GM12878 (cell line): ENCODE measurements around the gene MYL7.

Experiments
- CBFB ChIP-seq: IDR thresholded peaks from 2 replicates; pipeline ENCODE4 v1.6.1; 2016; ENCODE audit warnings: antibody characterized with exemption, low read depth
- EED ChIP-seq: sonication (generic); IDR thresholded peaks from 2 replicates; pipeline ENCODE4 v1.6.1; 2016; ENCODE audit warnings: antibody characterized with exemption, low read depth
- EZH2 ChIP-seq: IDR thresholded peaks from 2 replicates; pipeline ENCODE4 v1.6.1; 2012; ENCODE audit warnings: low read depth, mild to moderate bottlenecking, control low read depth, inconsistent platforms, low read length, borderline replicate concordance; ENCODE audit not compliant: control insufficient read depth
- IRF4 ChIP-seq: IDR thresholded peaks from 2 replicates; pipeline ENCODE4 v1.6.1; 2011; ENCODE audit warnings: low read depth, low read length
- MEF2B ChIP-seq: fragments of 450-650 bp; IDR thresholded peaks from 2 replicates; pipeline ENCODE4 v1.6.1; 2018; ENCODE audit warnings: mild to moderate bottlenecking, moderate library complexity; ENCODE audit not compliant: partially characterized antibody, poor library complexity, severe bottlenecking
- POLR2A ChIP-seq: IDR thresholded peaks from 2 replicates; pipeline ENCODE4 v1.6.1; 2011; ENCODE audit warnings: low read depth, mild to moderate bottlenecking, low read length
- REST ChIP-seq: IDR thresholded peaks from 2 replicates; pipeline ENCODE4 v1.6.1; 2012; ENCODE audit warnings: mild to moderate bottlenecking, low read depth, low read length
- TAF1 ChIP-seq: IDR thresholded peaks from 2 replicates; pipeline ENCODE4 v1.6.1; 2011; ENCODE audit warnings: mild to moderate bottlenecking, low read depth, low read length, borderline replicate concordance
- TCF7 ChIP-seq: IDR thresholded peaks from 2 replicates; pipeline ENCODE4 v1.6.1; 2014; ENCODE audit warnings: antibody characterized with exemption, borderline replicate concordance
- TF ChIP-seq, protein P1 (sequence below): fragments of 450-650 bp; IDR thresholded peaks from 2 replicates; pipeline ENCODE4 v1.6.1; 2017; ENCODE audit warnings: low read depth, mild to moderate bottlenecking, moderate library complexity
- TF ChIP-seq, protein P2 (sequence below): IDR thresholded peaks from 2 replicates; pipeline ENCODE4 v1.6.1; 2012; ENCODE audit warnings: low read depth, low read length, improper control_type of control experiment
- TF ChIP-seq, protein P3 (sequence below), 3 experiments: IDR thresholded peaks in 2 of 3; conservative IDR thresholded peaks in 1 of 3; 2 replicates each; pipeline ENCODE4 v1.5.1; 2011; ENCODE audit warnings: low read depth in 3 of 3, low read length in 3 of 3, mild to moderate bottlenecking in 3 of 3, control low read depth in 2 of 3, moderate library complexity in 2 of 3, inconsistent platforms in 1 of 3, mixed read lengths in 1 of 3; ENCODE audit not compliant: control insufficient read depth in 2 of 3, insufficient read depth in 1 of 3; ENCODE audit errors: extremely low read depth in 1 of 3

DNA sequence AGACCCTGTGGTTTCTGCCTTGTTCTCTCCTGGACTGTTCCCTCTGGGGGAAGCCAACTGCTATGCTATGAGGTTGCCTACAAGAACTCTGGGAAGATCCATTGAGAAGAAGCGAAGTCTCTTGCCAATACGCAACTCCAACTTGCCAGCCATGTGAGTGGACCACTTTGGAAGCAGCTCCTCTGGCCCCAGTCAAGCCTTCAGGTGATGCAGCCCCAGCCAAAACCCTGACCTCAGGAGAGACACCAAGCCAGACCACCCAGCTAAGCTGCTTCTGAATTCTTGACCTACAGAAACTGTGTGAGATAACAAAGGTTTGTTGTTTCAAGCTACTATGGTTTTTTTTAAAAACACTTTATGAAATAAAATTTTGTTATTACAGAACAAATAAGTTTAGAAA is 20.2 kb upstream of the MYL7 start:
- TF ChIP-seq CBFB (no peak), POLR2A (no peak), EED (no peak), REST (no peak), MEF2B (no peak), TAF1 (no peak), IRF4 (no peak), TCF7 (no peak), EZH2 (no peak)
- TF ChIP-seq, protein P1, sequence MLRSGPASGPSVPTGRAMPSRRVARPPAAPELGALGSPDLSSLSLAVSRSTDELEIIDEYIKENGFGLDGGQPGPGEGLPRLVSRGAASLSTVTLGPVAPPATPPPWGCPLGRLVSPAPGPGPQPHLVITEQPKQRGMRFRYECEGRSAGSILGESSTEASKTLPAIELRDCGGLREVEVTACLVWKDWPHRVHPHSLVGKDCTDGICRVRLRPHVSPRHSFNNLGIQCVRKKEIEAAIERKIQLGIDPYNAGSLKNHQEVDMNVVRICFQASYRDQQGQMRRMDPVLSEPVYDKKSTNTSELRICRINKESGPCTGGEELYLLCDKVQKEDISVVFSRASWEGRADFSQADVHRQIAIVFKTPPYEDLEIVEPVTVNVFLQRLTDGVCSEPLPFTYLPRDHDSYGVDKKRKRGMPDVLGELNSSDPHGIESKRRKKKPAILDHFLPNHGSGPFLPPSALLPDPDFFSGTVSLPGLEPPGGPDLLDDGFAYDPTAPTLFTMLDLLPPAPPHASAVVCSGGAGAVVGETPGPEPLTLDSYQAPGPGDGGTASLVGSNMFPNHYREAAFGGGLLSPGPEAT, result no peak
- TF ChIP-seq, protein P2, sequence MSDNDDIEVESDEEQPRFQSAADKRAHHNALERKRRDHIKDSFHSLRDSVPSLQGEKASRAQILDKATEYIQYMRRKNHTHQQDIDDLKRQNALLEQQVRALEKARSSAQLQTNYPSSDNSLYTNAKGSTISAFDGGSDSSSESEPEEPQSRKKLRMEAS, result no peak
- TF ChIP-seq, protein P3, sequence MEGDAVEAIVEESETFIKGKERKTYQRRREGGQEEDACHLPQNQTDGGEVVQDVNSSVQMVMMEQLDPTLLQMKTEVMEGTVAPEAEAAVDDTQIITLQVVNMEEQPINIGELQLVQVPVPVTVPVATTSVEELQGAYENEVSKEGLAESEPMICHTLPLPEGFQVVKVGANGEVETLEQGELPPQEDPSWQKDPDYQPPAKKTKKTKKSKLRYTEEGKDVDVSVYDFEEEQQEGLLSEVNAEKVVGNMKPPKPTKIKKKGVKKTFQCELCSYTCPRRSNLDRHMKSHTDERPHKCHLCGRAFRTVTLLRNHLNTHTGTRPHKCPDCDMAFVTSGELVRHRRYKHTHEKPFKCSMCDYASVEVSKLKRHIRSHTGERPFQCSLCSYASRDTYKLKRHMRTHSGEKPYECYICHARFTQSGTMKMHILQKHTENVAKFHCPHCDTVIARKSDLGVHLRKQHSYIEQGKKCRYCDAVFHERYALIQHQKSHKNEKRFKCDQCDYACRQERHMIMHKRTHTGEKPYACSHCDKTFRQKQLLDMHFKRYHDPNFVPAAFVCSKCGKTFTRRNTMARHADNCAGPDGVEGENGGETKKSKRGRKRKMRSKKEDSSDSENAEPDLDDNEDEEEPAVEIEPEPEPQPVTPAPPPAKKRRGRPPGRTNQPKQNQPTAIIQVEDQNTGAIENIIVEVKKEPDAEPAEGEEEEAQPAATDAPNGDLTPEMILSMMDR (IDR thresholded peaks at IDR 0.05 in 2 of 3, conservative IDR thresholded peaks at IDR 0.05 in 1 of 3; ENCODE audit: control insufficient read depth in 2 of 3, extremely low read depth in 1 of 3, insufficient read depth in 1 of 3, low read depth in 3 of 3, low read length in 3 of 3), result no peak
